ENCODE data around the gene AOC2. TPM values are rescaled to one million over a fixed set of nuclear protein-coding genes. Genes with fewer than 3 reads are reported as not detected.
"Not testable (repeated sequence)": the region's sequence is repeated elsewhere in the genome, so short reads cannot be mapped to it uniquely, and the experiment has no call there.

Gene AOC2
- total RNA-seq, 1 donor from 2014 or later = 0.70 TPM

GRCh38 chr17:42881706-42882105 lies 37.3 kb downstream of the AOC2 start:
- DNase-seq (ENCODE audit: low read depth) = not testable (repeated sequence)

- DNase-seq (ENCODE audit: low read depth) = no peak
Measured at GRCh38 chr17:42882166-42882565, 37.8 kb downstream of the AOC2 start.

GRCh38 chr17:42883802-42884558 lies 39.6 kb downstream of the AOC2 start:
- DNase-seq (ENCODE audit: low read depth) = peak; percentile 74

- not testable (repeated sequence) for DNase-seq (ENCODE audit: low read depth)
Measured at GRCh38 chr17:42885806-42886205, 41.4 kb downstream of the AOC2 start.

GRCh38 chr17:42886283-42887176 lies 42.1 kb downstream of the AOC2 start:
- no peak for DNase-seq (ENCODE audit: low read depth)

- DNase-seq (ENCODE audit: low read depth) = no peak
Measured at GRCh38 chr17:42889809-42890208, 45.4 kb downstream of the AOC2 start.

GRCh38 chr17:42891539-42892152 lies 47.3 kb downstream of the AOC2 start:
- DNase-seq (ENCODE audit: low read depth) = peak; percentile 41

GRCh38 chr17:42893359-42893758 lies 49.0 kb downstream of the AOC2 start:
- no peak for DNase-seq (ENCODE audit: low read depth)

GRCh38 chr17:42894283-42895184 lies 50.2 kb downstream of the AOC2 start:
- DNase-seq (ENCODE audit: low read depth) = peak; percentile 86

- peak; percentile 93 for DNase-seq (ENCODE audit: low read depth)
Measured at GRCh38 chr17:42895185-42895555, 50.8 kb downstream of the AOC2 start.

- DNase-seq (ENCODE audit: low read depth) = no peak
Measured at GRCh38 chr17:42898147-42898811, 53.9 kb downstream of the AOC2 start.

GRCh38 chr17:42899981-42900380 lies 55.6 kb downstream of the AOC2 start:
- DNase-seq (ENCODE audit: low read depth) = not testable (repeated sequence)

Other genes with a start within 250 kb of the AOC2 start
- 64.3 and 99.0 TPM in 2 replicates for gene RETREG3, start 235.2 kb upstream of the AOC2 start, total RNA-seq
- gene TUBG1, start 234.9 kb upstream of the AOC2 start, total RNA-seq = 21.9 and 37.5 TPM in 2 replicates
- gene TUBG2, start 185.3 kb upstream of the AOC2 start, total RNA-seq = 4.5 and 9.1 TPM in 2 replicates
- gene PLEKHH3, start 167.6 kb upstream of the AOC2 start, total RNA-seq = 9.6 and 14.2 TPM in 2 replicates
- gene CCR10, start 162.7 kb upstream of the AOC2 start, total RNA-seq = 1.6 and 6.3 TPM in 2 replicates
- gene CNTNAP1, start 162.0 kb upstream of the AOC2 start, total RNA-seq = 5.4 and 15.2 TPM in 2 replicates
- 8.2 and 21.2 TPM in 2 replicates for gene EZH1, start 99.5 kb upstream of the AOC2 start, total RNA-seq
- gene RAMP2, start 83.4 kb upstream of the AOC2 start, total RNA-seq = not detected in 2 replicates
- gene VPS25, start 71.1 kb upstream of the AOC2 start, total RNA-seq = 70.5 and 148 TPM in 2 replicates
- 1.9 and 9.7 TPM in 2 replicates for gene WNK4, start 64.0 kb upstream of the AOC2 start, total RNA-seq
- 81.1 and 89.7 TPM in 2 replicates for gene COA3, start 45.9 kb upstream of the AOC2 start, total RNA-seq
- gene CNTD1, start 45.7 kb upstream of the AOC2 start, total RNA-seq = 0.05 TPM in 1 of 2 replicates, not detected in the other
- gene BECN1, start 20.3 kb upstream of the AOC2 start, total RNA-seq = 104 and 145 TPM in 2 replicates
- gene PSME3, start 11.2 kb upstream of the AOC2 start, total RNA-seq = 138 and 153 TPM in 2 replicates
- gene AOC3, start 6.6 kb downstream of the AOC2 start, total RNA-seq = under 0.01 and 0.17 TPM in 2 replicates
- gene G6PC1, start 56.2 kb downstream of the AOC2 start, total RNA-seq = not detected in 2 replicates
- 18.4 and 19.4 TPM in 2 replicates for gene AARSD1, start 119.9 kb downstream of the AOC2 start, total RNA-seq
- 0.20 and 2.4 TPM in 2 replicates for gene PTGES3L, start 135.5 kb downstream of the AOC2 start, total RNA-seq
- 10.4 and 20.5 TPM in 2 replicates for gene RUNDC1, start 136.0 kb downstream of the AOC2 start, total RNA-seq
- gene RPL27, start 153.8 kb downstream of the AOC2 start, total RNA-seq = 476 and 871 TPM in 2 replicates
- gene IFI35, start 162.2 kb downstream of the AOC2 start, total RNA-seq = 14.9 and 42.4 TPM in 2 replicates
- 150 and 204 TPM in 2 replicates for gene VAT1, start 177.8 kb downstream of the AOC2 start, total RNA-seq
- 0.65 and 0.69 TPM in 2 replicates for gene RND2, start 180.7 kb downstream of the AOC2 start, total RNA-seq